ENCODE data around the gene OR5AU1.
A peak's percentile ranks its signal among the peaks of the same experiment; 100 is the strongest.

The OR5AU1 gene

DNA sequence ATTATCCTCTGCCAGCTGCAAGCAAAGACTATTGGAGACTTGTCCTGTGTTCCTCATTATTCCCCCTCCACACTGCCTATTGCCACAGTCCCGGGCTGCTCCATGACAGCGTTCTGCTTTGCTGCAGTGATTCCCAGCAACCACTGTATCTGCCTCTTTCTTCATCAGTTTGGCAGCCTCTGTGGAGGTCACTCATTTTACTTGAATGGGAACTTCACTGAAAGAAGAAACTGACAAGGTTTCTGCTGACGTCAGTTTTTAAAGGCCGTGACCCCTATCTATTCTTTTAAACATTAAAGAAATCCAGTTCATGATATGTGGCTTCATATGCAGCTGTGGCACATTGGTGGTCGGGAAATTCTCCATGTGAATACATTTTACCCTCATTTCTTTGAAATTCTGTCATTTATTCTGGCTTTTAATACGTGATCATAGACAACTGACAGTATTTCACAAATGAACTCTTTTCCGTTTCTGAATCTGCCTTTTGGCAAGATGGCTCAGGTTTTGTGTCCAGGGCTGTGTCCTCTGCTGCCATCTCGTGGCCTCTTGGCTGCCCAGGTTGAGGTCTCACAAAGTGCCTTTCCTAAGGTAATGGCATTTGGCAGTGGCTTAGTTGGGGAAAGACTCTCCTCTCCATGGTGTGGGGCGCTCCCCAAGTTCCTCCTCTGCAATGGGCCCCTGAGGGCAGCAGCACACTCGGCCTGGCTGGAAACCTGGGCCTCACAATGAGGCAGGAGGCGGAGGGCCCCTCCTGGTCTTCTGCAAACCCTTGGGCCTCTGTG lies 49.2 kb downstream of the OR5AU1 start:
- DNase-seq (ENCODE audit: low read depth): peak; percentile 65

DNA sequence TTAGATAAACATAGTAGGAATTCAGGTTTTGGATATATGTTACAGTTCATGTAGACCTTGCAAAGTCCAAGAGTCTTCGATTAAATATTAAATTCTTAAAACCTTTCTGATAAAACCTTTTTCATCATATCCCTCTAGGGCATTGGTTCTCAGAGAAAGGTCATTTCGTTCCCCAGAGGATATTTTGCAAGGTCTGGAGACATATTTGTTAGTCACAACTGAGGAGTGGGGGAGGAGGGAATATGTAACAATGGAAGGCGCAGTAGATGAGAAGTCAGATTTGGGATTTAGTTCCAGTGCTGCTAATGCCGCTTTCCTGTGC lies 49.7 kb downstream of the OR5AU1 start:
- DNase-seq (ENCODE audit: low read depth): no peak

DNA sequence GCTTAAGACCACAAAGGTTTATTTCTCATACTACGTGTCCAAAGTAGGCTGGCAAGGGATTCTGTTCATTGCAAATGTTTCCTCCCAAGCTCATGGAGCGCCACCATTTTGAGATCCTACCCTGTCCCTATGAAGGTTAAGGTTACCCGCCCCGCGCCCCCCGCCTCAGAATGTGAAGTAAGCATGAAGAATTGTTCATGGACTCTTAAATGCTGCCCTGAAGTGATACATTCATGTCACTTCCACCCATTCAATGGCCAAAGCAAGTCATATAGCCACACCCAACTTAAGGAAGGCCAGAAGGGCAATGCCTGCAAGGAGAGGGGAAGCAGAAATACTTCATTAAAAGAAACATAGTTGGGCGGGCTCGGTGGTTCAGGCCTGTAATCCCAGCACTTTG lies 50.8 kb downstream of the OR5AU1 start:
- no peak for DNase-seq (ENCODE audit: low read depth)

Data from stimulated activated CD8-positive, alpha-beta memory T cell treated with anti-CD3 and anti-CD28 coated beads, Interleukin-4, amount 100 ng/mL, for 24 hours (primary cell).